ENCODE measurements around the gene KSR1.

The KSR1 gene

GRCh38 chr17:27475070-27475673, 18.9 kb downstream of the KSR1 start:
- H3K4me3 ChIP-seq (ENCODE audit: low read depth, low read length), result no peak overlapping the region
- TF ChIP-seq CTCF (IDR thresholded peaks at IDR 0.05; ENCODE audit: control insufficient read depth, extremely low read depth, insufficient read depth), result no peak
- DNase-seq (ENCODE audit: low read depth), result no peak

- no peak for DNase-seq (ENCODE audit: low read depth)
- H3K4me3 ChIP-seq (ENCODE audit: low read depth, low read length), result no peak overlapping the region
- no peak for TF ChIP-seq CTCF (IDR thresholded peaks at IDR 0.05; ENCODE audit: control insufficient read depth, extremely low read depth, insufficient read depth)
These were observed 20.0 kb downstream of the KSR1 start for GRCh38 chr17:27475981-27476895.

- no peak for TF ChIP-seq CTCF (IDR thresholded peaks at IDR 0.05; ENCODE audit: control insufficient read depth, extremely low read depth, insufficient read depth)
- DNase-seq (ENCODE audit: low read depth), result no peak
- no peak overlapping the region for H3K4me3 ChIP-seq (ENCODE audit: low read depth, low read length)
These were observed 21.0 kb downstream of the KSR1 start for GRCh38 chr17:27477050-27477888.

- H3K4me3 ChIP-seq (ENCODE audit: low read depth, low read length), result no peak overlapping the region
- DNase-seq (ENCODE audit: low read depth), result no peak
- TF ChIP-seq CTCF (IDR thresholded peaks at IDR 0.05; ENCODE audit: control insufficient read depth, extremely low read depth, insufficient read depth), result no peak
These were observed 21.9 kb downstream of the KSR1 start for GRCh38 chr17:27477971-27478684.

- TF ChIP-seq CTCF (IDR thresholded peaks at IDR 0.05; ENCODE audit: control insufficient read depth, extremely low read depth, insufficient read depth), result no peak
- no peak for DNase-seq (ENCODE audit: low read depth)
- H3K4me3 ChIP-seq (ENCODE audit: low read depth, low read length), result no peak overlapping the region
These were observed 22.8 kb downstream of the KSR1 start for GRCh38 chr17:27478901-27479538.

GRCh38 chr17:27479838-27480237, 23.6 kb downstream of the KSR1 start:
- DNase-seq (ENCODE audit: low read depth), result no peak
- TF ChIP-seq CTCF (IDR thresholded peaks at IDR 0.05; ENCODE audit: control insufficient read depth, extremely low read depth, insufficient read depth), result no peak
- H3K4me3 ChIP-seq (ENCODE audit: low read depth, low read length), result no peak overlapping the region
